MCF 10A (cell line): ENCODE data around the gene SIGLEC15. TPM values are rescaled to one million over a fixed set of nuclear protein-coding genes. Genes with fewer than 3 reads are reported as not detected.

Source experiments
- BruUV-seq: library from RNA; stranded (reverse); fragments of 400-500 nt; replicated peaks from 2 replicates; lab custom pipeline; 2021; lab: Mats Ljungman, UMichigan
- CTCF ChIA-PET: fragments of 300-600 bp; sonication (Branson Sonifier 250); formaldehyde crosslinking; extraction: SDS; loops from one replicate; lab custom pipeline; 2021; ENCODE audit warnings: antibody characterized with exemption, inconsistent platforms; lab: Yijun Ruan, JAX
- POLR2A ChIA-PET: fragments of 300-600, 350-650 bp; sonication (Branson Sonifier 250); formaldehyde crosslinking; extraction: SDS; loops from one replicate; lab custom pipeline; 2020; ENCODE audit warnings: antibody characterized with exemption, inconsistent platforms; lab: Yijun Ruan, JAX
- DNase-seq: peaks from one replicate; pipeline ENCODE4 v3.0.0-alpha.2; 2018; ENCODE audit not compliant: unreplicated experiment
- H3K27ac Mint-ChIP-seq: one replicate; pipeline ENCODE4 v1.8.0; 2022; ENCODE audit warnings: mild to moderate bottlenecking, low read depth, mixed read lengths; ENCODE audit not compliant: unreplicated experiment
- H3K27me3 Mint-ChIP-seq: one replicate; pipeline ENCODE4 v1.8.0; 2022; ENCODE audit warnings: mixed read lengths; ENCODE audit not compliant: insufficient read depth, unreplicated experiment
- H3K36me3 Mint-ChIP-seq: one replicate; pipeline ENCODE4 v1.8.0; 2022; ENCODE audit warnings: mild to moderate bottlenecking, moderate library complexity, mixed read lengths; ENCODE audit not compliant: insufficient read depth, unreplicated experiment
- H3K4me1 Mint-ChIP-seq: one replicate; pipeline ENCODE4 v1.8.0; 2022; ENCODE audit warnings: mixed read lengths; ENCODE audit not compliant: insufficient read depth, unreplicated experiment
- H3K4me3 Mint-ChIP-seq: one replicate; pipeline ENCODE4 v1.8.0; 2022; ENCODE audit warnings: mild to moderate bottlenecking, moderate library complexity, mixed read lengths; ENCODE audit not compliant: unreplicated experiment
- H3K9me3 Mint-ChIP-seq: one replicate; pipeline ENCODE4 v1.8.0; 2022; ENCODE audit warnings: mixed read lengths; ENCODE audit not compliant: unreplicated experiment
- CTCF ChIP-seq: fragments of 200-600 bp; IDR thresholded peaks from one replicate; pipeline ENCODE4 v1.8.0; 2022; ENCODE audit warnings: antibody characterized with exemption, mild to moderate bottlenecking; ENCODE audit not compliant: unreplicated experiment
- intact Hi-C: fragments of 100-400 bp; cut with micrococcal nuclease; formaldehyde crosslinking; loops from 2 replicates; pipeline ENCODE4 v1.14.1; 2022
- total RNA-seq: library from RNA; stranded (reverse); gene quantifications from 2 replicates; pipeline ENCODE4 v1.2.3, GENCODE V29; 2022

Gene SIGLEC15
- total RNA-seq, 1 experiment from 2014 or later, result not detected

GRCh38 chr18:45834306-45834705, 8.8 kb downstream of the SIGLEC15 start:
- ChIA-PET CTCF (interaction anchor here (1.1 to 2.0 kb wide), 2 partner anchors 112 to 122 kb away, joined by 5 to 9 read pairs; no protein-coding TSS in a partner anchor), POLR2A (no interaction called here)
- Mint-ChIP-seq H3K9me3 (no peaks in the 10 kb centered on the region), H3K27me3 (peaks cover 17% of the 10 kb centered on the region), H3K36me3 (no peaks in the 10 kb centered on the region), H3K4me1 (no peaks in the 10 kb centered on the region), H3K27ac (no peak overlapping the region), H3K4me3 (no peak overlapping the region)
- TF ChIP-seq CTCF, result no peak
- intact Hi-C loops, result no loop called here
- no TSS peak for BruUV-seq
- no peak for DNase-seq

GRCh38 chr18:45835057-45835636, 9.7 kb downstream of the SIGLEC15 start:
- Mint-ChIP-seq H3K27me3 (peaks cover 17% of the 10 kb centered on the region), H3K36me3 (no peaks in the 10 kb centered on the region), H3K9me3 (no peaks in the 10 kb centered on the region), H3K4me1 (no peaks in the 10 kb centered on the region), H3K4me3 (no peak overlapping the region), H3K27ac (no peak overlapping the region)
- TF ChIP-seq CTCF, result no peak
- BruUV-seq, result no TSS peak
- ChIA-PET POLR2A (no interaction called here), CTCF (interaction anchor here (1.0 to 2.0 kb wide), 3 partner anchors 113 to 142 kb away, joined by 3 to 9 read pairs (median 5); no protein-coding TSS in a partner anchor)
- DNase-seq, result no peak
- intact Hi-C loops, result no loop called here

- ChIA-PET CTCF (no interaction called here), POLR2A (interaction anchor here (1.0 kb wide), 1 partner anchor 69 kb away, joined by 3 read pairs; no protein-coding TSS in a partner anchor)
- Mint-ChIP-seq H3K27me3 (peaks cover 17% of the 10 kb centered on the region), H3K36me3 (no peaks in the 10 kb centered on the region), H3K4me1 (no peaks in the 10 kb centered on the region), H3K4me3 (no peak overlapping the region), H3K27ac (no peak overlapping the region), H3K9me3 (no peaks in the 10 kb centered on the region)
- BruUV-seq, result no TSS peak
- no peak for DNase-seq
- intact Hi-C loops, result no loop called here
- TF ChIP-seq CTCF, result no peak
Measured at GRCh38 chr18:45836242-45837205, 11.0 kb downstream of the SIGLEC15 start.
